Measurements from ENCODE around the gene PIPOX. TPM values are rescaled to one million over a fixed set of nuclear protein-coding genes. Genes with fewer than 3 reads are reported as not detected.

PIPOX gene
- total and polyA plus RNA-seq, 9 of the 15 experiments (the other 6 are each of a cell fraction or from before 2014, with no cell fraction given) = 0.15 to 2.2 (median 0.58) TPM; not detected in 2

DNA sequence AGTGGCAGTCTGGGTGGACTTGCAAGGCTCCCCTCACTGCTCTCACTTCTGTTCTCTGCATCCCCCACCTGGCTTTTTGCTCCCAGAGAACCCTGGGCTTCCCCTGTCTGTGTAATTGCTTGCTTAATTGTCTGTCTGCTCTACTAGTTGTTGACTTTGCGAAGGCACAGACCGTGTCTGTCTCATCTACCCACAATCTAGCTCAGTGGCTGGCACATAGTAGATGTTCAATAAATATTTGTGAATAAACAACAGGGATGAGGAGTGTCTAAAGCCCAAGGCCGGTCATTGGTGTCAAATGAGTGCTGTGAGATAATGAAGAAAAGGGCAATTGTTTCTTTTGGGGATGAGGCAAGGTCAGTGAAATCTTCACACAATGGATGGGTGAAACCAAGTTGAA, 34.4 kb upstream of the PIPOX start:
- CTCF ChIA-PET (ENCODE audit: low intra/inter-chr PET ratio) = interaction anchor here (0.7 kb wide), 1 partner anchor 361 kb away, joined by 3 read pairs; no protein-coding TSS in a partner anchor
- BruUV-seq (replicated peaks) = no TSS peak
- TF ChIP-seq, protein P1, sequence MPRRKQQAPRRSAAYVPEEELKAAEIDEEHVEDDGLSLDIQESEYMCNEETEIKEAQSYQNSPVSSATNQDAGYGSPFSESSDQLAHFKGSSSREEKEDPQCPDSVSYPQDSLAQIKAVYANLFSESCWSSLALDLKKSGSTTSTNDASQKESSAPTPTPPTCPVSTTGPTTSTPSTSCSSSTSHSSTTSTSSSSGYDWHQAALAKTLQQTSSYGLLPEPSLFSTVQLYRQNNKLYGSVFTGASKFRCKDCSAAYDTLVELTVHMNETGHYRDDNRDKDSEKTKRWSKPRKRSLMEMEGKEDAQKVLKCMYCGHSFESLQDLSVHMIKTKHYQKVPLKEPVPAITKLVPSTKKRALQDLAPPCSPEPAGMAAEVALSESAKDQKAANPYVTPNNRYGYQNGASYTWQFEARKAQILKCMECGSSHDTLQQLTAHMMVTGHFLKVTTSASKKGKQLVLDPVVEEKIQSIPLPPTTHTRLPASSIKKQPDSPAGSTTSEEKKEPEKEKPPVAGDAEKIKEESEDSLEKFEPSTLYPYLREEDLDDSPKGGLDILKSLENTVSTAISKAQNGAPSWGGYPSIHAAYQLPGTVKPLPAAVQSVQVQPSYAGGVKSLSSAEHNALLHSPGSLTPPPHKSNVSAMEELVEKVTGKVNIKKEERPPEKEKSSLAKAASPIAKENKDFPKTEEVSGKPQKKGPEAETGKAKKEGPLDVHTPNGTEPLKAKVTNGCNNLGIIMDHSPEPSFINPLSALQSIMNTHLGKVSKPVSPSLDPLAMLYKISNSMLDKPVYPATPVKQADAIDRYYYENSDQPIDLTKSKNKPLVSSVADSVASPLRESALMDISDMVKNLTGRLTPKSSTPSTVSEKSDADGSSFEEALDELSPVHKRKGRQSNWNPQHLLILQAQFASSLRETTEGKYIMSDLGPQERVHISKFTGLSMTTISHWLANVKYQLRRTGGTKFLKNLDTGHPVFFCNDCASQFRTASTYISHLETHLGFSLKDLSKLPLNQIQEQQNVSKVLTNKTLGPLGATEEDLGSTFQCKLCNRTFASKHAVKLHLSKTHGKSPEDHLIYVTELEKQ (CRISPR knock-in tag; IDR thresholded peaks at IDR 0.05) = no peak
- TF ChIP-seq CCNT2 (IDR thresholded peaks at IDR 0.05; ENCODE audit: borderline replicate concordance, extremely low read depth, insufficient read length, low read depth, low read length) (no peak), MTA3 (IDR thresholded peaks at IDR 0.05; ENCODE audit: borderline replicate concordance) (no peak), ILF3 (IDR thresholded peaks at IDR 0.05; ENCODE audit: borderline replicate concordance) (no peak), ZNF274 (IDR thresholded peaks at IDR 0.05; ENCODE audit: borderline replicate concordance, low read depth, low read length) (no peak), FOS (IDR thresholded peaks at IDR 0.05; ENCODE audit: extremely low read depth, insufficient read length) (no peak), STAT5B (CRISPR knock-in tag; IDR thresholded peaks at IDR 0.05) (no peak), MEIS2 (IDR thresholded peaks at IDR 0.05; ENCODE audit: partially characterized antibody) (no peak), ETV6 (IDR thresholded peaks at IDR 0.05; ENCODE audit: borderline replicate concordance in 1 of 2, low read depth in 2 of 2, low read length in 1 of 2) (no peak), ETV6 (CRISPR knock-in tag; IDR thresholded peaks at IDR 0.05; ENCODE audit: borderline replicate concordance) (no peak), ZNF408 (CRISPR knock-in tag; IDR thresholded peaks at IDR 0.05; ENCODE audit: low read depth) (no peak), NR1H2 (CRISPR knock-in tag; IDR thresholded peaks at IDR 0.05) (no peak), CBX3 (IDR thresholded peaks at IDR 0.05; ENCODE audit: borderline replicate concordance in 1 of 2, low read length in 2 of 2) (no peak), HNRNPH1 (optimal IDR thresholded peaks at IDR 0.05; ENCODE audit: low read depth, low read length) (no peak), ZNF644 (tag; IDR thresholded peaks at IDR 0.05; ENCODE audit: low read depth) (no peak), POLR3G (IDR thresholded peaks at IDR 0.05; ENCODE audit: extremely low read depth, insufficient read length, insufficient replicate concordance) (no peak)
- TF ChIP-seq, protein P2, sequence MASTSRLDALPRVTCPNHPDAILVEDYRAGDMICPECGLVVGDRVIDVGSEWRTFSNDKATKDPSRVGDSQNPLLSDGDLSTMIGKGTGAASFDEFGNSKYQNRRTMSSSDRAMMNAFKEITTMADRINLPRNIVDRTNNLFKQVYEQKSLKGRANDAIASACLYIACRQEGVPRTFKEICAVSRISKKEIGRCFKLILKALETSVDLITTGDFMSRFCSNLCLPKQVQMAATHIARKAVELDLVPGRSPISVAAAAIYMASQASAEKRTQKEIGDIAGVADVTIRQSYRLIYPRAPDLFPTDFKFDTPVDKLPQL (IDR thresholded peaks at IDR 0.05; ENCODE audit: extremely low read depth, insufficient read length) = no peak

More for the DNA sequence above, 34.4 kb upstream of the PIPOX start:
- no peak overlapping the region for H3K4me3 ChIP-seq
- H3K9me1 ChIP-seq (ENCODE audit: control insufficient read depth, insufficient read depth, low read length) = peaks cover 2% of the 10 kb centered on the region
- H3K9ac ChIP-seq (ENCODE audit: insufficient read depth in 1 of 2, low read depth in 2 of 2, low read length in 2 of 2) = no peak overlapping the region
- no peak overlapping the region for H3K4me2 ChIP-seq (ENCODE audit: insufficient read depth, low read length)
- DNase-seq (ENCODE audit: extremely low read depth in 1 of 4, low spot score in 3 of 4) (no peak), ATAC-seq (no peak), FAIRE-seq (no peak)
- 0% methylated on average over 3 of the region's 3 CpGs for WGBS (ENCODE audit: insufficient coverage, low coverage, missing lambda C conversion rate)
- intact Hi-C loops (cut with micrococcal nuclease) (no loop called here), in situ Hi-C loops (cut with MboI) (no loop called here)
- H3K36me3 ChIP-seq (ENCODE audit: control insufficient read depth, insufficient read depth, low read length) = no peaks in the 10 kb centered on the region
- H3K79me2 ChIP-seq (ENCODE audit: control insufficient read depth, insufficient read depth, low read length) = no peaks in the 10 kb centered on the region
- peaks cover 17 to 33% of the 10 kb centered on the region in 2 experiments; a peak in 4 of 5 replicates for H3K27me3 ChIP-seq (ENCODE audit: control insufficient read depth in 2 of 2, insufficient read depth in 2 of 2, low read length in 2 of 2)
- no peak overlapping the region for H3K27ac ChIP-seq (ENCODE audit: extremely low read depth, low read depth, low read length)
- no peak overlapping the region for H2AFZ ChIP-seq (ENCODE audit: low read depth, low read length)
- H3K4me1 ChIP-seq (replicated peaks in 1 of 2; ENCODE audit: control insufficient read depth in 2 of 2, insufficient read depth in 2 of 2, low read length in 2 of 2) = peaks cover 0 to 12% of the 10 kb centered on the region in 2 experiments; a peak in 1 of 5 replicates
- POLR2A ChIA-PET = interaction anchor here (1.4 to 1.8 kb wide), 2 partner anchors 8 to 10 kb away, joined by 3 to 5 read pairs; no protein-coding TSS in a partner anchor
- no peaks in the 10 kb centered on the region for H3K9me3 ChIP-seq (replicated peaks; ENCODE audit: control insufficient read depth, insufficient read depth, low read depth, low read length)
- H4K20me1 ChIP-seq (replicated peaks; ENCODE audit: control insufficient read depth, insufficient read depth, low read length) = peaks cover 10% of the 10 kb centered on the region; the same call in 1 of the 2 replicates

Data from K562 (cell line).